GM21717 (cell line): ENCODE data around the gene RUNX2.
"Not testable (repeated sequence)": the region's sequence is repeated elsewhere in the genome, so short reads cannot be mapped to it uniquely, and the experiment has no call there.

Source experiments
- ATAC-seq: cut with Tn5 transposase; IDR thresholded peaks from one replicate; pipeline ENCODE4 v1.9.1; 2021; ENCODE audit warnings: mild to moderate bottlenecking, moderate library complexity; ENCODE audit not compliant: unreplicated experiment

RUNX2 gene

DNA sequence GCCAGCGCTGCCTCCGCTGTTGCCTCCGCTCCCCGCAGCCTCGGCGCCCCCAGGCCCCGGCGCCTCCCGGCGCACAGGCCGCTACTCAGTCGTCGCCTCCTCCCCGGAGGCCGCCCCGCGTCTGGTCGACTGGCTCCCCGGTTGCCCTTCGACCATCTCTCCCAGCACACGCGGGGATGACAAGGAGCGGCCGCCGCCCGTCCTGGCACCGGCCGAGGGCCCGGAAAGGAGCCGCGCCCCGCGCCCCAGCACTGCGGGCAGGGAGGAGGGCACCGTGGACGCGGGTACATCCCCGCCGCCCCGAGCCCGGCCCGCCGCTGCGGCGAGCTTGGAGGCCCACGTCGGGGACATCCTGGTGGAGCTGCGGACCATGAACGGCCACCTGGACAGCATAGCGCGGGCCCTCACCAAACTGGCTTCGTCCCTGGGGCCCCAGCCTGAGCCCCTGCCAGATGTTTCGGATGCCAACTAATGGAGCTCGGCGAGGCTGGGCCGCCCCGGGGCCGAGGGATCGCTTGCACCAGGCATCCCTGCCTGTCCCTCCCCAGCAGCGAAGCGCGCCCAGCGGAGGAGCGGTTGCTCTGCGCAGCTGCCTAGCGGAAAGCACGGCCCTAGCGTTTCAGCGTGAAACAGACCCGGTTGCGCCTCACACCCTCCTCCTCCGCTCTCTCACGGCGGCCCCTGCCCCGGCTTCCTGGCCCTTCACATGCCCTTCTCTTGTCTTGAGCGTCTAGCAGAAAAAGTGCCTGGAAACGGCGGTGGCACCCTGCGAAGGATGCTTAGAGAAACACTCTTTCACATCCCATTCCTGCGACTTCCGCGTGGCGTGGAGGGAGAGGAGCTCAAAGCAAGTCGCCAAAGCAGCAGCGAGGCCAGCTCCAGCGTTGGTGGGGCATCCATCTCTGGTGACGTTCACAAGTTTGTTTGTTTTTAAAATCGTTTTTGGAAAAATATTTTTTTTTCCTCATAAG lies 335.4 kb downstream of the RUNX2 start:
- ATAC-seq, result no peak

DNA sequence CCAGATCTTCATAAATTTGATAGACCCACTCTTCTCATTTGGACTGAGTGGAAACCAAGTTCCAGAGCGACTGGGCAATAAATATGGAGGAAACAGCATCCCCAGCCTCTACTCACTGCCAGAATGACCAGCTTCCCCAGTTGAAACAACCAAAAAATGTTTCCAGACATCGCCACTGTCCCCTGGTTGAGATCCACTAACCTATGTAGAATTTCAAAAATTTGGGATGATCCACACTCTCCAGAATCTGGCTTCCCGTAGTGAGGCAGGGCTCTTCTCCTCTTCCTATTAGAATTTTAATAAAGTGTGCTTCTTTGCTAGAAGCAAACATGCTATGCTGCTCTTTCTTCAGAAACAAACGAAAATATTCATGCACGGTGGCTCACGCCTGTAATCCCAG lies 336.6 kb downstream of the RUNX2 start:
- ATAC-seq, result no peak

DNA sequence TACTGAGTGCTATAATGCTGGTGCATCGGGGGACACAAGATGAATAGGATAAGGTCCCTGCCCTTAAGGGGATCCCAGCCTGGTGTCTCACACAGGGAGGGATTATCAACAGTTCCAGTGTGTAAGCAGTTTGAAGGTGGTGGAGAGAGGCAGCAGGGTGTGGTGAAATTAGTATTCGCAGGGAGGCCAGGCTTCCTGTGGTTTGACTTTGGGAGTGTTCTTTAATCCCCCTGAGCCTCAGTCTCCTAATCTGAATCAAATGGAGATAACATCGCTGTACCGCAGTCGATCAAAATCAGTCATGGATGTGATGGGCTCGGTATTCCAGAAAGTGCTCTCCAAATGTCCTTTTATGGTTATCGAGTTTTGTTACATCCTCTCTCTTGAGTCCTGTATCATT lies 337.7 kb downstream of the RUNX2 start:
- ATAC-seq, result no peak

DNA sequence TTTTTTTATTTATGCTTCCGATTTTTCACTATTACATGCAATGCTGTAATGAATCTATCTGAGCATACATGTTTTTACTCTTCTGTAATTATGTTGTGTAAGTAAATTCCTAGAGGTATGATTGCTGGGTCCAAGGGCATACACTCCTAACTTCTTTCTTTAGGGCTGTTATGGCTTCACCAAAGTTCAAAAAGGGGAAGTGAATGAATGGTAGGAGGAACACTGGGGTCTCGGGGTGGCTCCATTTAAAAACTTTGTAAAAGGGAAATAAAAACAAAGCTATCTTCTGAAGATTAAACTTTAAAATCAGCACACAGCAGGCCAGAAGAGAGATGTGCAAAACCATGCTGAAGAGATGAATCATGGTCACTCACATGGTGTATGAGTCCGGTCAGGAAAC lies 338.7 kb downstream of the RUNX2 start:
- ATAC-seq, result no peak

DNA sequence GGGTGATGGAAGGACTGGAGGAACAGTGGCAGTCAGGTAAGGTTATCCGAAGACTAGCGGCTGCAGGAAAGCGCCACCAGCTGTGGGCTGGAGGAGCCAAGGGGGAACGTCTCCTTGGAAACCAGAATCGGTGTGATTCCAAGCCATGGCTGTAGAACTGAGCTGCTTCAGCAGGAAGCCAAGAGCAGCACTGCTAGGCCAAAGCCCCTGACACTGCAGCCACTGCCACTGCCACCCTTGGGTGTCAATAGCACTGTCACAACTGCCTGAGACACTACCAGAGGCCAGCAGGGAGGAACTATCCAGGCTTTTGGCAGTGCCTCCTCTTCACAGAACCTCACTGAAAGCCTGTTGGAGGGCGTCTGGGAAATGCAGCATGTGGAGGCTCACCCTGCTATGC lies 339.2 kb downstream of the RUNX2 start:
- no peak for ATAC-seq

DNA sequence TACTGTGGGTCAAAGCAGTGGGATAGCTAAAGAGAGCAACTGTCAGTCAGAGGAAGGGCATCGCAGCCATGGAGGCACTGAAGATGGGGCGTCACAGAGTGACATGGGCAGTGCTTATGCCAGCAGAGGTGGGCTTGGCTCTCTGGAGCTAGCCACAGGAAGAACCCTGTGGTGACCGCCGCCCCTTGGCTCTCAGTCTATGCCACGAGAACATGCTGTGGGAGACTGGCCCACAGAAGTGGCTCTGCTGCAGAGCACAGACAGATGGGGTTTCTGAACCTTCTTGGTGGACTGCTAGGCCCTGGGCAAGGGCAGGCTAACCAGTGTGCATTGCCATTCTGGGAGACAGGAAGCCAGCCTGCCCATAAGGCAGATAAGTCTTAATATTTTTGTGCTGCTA lies 339.6 kb downstream of the RUNX2 start:
- ATAC-seq, result no peak

DNA sequence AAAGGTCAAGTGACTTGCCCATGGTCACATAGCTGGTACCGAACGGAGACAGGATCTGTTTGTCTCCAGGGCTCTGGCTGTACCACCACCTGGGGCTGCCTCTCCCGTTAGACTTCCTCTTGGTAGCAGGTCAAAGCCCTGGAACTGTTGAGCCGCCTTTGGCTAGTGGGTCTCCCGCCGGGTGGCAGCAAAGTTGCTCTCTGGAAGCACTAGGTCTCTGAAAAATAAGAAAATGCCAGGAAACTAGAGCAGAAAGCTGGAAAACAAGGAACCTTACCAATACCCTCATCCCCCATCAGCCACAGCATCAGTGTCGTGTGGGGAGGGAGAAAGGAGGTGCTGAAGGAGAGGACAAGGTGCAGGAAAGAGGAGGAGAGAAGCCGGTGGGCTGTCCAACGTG lies 340.6 kb downstream of the RUNX2 start:
- no peak for ATAC-seq

DNA sequence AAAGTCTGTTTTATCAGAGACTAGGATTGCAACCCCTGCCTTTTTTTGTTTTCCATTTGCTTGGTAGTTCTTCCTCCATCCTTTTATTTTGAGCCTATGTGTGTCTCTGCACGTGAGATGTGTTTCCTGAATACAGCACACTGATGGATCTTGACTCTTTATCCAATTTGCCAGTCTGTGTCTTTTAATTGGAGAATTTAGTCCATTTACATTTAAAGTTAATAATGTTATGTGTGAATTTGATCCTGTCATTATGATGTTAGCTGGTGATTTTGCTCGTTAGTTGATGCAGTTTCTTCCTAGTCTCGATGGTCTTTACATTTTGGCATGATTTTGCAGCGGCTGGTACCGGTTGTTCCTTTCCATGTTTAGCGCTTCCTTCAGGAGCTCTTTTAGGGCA lies 345.0 kb downstream of the RUNX2 start:
- not testable (repeated sequence) for ATAC-seq

DNA sequence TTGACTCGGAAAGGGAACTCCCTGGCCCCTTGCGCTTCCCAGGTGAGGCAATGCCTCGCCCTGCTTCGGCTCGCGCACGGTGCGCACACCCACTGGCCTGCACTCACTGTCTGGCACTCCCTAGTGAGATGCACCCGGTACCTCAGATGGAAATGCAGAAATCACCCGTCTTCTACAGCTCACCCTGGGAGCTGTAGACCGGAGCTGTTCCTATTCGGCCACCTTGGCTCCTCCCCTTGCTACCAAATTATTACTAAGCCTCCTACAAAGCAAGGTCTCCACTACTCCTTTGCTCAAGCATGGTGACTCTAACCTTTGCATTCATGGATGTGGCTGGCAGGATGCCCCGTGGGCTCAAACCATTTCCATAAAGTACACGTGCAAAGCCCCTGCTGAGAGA lies 347.0 kb downstream of the RUNX2 start:
- ATAC-seq, result not testable (repeated sequence)

DNA sequence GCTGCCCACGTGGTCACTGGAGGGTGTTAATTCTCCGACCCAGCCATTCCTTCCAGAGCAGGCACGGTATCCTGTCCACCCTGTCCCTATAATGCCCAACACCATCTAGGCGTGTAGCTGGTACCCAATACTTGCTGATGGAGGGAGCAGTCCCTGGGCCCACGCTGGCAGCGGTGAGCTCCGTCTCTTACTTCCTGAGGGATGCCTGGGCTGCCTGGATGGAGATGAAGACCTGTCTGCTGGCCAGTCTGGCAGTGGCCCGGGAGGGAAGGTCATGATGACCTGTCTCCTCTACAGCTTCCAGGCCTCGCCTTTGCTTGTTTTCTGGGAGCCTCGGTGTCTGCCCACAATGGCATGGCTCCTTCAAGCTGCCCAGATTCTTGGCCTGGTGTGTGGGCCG lies 347.5 kb downstream of the RUNX2 start:
- no peak for ATAC-seq

DNA sequence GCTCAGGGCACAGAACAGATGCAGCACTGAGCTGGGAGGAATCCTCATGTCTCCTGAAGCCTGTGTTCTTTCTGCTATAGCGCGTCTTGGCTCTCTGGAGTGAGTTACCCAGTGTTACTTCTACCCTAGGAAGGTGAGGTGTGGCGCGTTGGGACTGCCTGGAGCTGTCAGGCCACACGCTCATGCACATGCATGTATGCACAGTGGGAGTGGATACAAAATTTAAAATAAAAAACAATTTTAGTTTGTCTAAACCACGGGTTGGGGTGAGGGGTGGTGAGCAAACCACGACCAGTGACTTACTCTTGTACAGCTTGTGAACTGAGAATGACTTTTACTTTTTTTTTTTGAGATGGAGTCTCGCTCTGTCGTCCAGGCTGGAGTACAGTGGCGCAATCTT lies 348.2 kb downstream of the RUNX2 start:
- no peak for ATAC-seq

DNA sequence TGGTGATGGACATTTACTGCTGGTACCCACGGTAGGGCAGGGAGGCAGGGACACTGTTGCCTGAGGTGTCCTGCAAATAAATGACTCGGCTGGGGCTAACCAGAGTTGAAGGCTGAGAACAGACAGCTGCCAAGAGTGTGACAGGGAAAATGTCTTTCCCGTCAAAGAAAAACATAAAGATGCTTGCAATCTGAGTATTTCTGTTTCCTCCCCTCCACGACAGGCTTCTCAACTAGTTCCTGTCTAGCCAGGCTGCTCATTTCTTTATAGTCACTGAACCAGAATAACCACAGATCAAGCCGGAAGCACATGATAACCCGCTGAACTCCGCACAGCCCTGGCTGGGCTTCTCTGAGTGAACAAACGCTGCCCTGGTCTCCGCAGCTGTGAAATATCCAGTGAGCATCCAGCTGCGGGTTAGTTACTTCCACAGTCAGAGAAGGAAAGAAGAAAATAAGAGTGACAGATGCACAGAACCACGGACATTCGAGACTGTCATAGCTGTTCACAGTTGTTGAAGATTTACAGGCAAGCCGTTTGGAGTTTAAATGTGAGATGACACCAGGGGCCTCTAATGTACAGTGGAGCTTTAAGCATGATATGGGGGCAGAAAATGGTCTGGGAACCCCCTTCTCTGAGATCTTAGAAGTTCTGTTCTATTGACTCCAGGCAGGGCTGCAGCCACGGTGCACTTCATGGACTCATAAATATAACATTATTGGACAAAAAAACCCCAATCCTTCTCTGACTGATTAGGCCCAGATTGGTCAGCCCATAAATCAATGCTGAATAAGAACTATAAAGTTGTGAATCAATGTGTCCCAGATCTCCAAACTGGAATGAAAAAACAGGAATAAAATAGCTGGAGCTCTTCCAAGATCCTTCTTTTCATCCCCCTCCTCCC lies 349.5 kb downstream of the RUNX2 start:
- ATAC-seq, result peak; percentile 53

DNA sequence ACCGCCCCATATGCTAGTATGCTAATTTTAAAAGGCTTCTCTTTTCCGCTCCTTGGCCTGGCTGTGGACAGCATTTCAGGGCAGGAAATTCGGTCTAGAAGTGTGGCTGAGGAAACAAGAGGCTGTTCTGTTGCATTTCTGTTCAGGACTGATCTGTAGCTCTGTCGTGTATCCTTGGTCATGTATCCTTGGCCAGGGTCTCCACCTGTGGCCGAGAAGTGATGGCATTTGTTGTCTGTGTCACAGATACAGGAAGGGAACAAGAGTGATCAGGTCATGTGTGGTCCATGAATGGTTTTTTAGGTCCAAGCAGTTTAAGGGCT lies 350.1 kb downstream of the RUNX2 start:
- ATAC-seq, result no peak

DNA sequence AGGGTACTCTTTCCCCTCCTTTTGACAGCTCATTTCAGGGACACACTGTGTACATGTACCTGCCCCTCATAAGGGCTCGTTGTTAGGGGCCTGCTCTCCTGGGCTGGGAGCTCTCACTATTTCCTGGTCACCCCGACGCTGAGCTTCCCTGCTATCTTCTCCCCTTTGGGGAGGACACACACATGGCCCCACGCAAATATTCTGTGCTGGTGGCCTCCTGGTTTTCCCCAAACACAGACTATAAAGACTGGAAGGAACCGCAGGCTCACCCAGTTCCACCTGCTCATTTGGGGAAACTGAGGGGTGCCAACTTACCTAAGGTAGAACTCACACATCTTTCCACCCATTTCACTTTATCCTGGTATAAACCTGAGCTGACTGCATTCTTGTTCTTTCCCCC lies 351.0 kb downstream of the RUNX2 start:
- ATAC-seq, result no peak

DNA sequence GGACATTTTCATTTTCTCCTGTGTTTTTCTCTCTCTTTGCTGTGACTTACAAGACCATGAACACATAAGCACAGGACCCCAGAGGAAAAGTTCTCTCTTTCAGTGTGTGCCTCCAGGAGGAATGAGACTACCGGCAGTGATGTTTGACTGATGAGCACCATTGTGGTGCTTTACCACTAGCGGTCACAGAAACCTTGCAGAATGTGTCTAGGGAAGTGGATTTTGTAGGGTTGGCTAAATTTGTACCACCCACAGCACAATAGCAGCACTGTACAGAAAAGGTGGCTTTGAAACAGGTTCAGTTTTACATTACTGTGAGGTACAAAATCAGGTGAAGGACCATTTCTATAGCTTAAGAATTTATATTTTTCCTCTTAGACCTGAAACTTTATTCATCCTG lies 351.5 kb downstream of the RUNX2 start:
- ATAC-seq, result no peak

DNA sequence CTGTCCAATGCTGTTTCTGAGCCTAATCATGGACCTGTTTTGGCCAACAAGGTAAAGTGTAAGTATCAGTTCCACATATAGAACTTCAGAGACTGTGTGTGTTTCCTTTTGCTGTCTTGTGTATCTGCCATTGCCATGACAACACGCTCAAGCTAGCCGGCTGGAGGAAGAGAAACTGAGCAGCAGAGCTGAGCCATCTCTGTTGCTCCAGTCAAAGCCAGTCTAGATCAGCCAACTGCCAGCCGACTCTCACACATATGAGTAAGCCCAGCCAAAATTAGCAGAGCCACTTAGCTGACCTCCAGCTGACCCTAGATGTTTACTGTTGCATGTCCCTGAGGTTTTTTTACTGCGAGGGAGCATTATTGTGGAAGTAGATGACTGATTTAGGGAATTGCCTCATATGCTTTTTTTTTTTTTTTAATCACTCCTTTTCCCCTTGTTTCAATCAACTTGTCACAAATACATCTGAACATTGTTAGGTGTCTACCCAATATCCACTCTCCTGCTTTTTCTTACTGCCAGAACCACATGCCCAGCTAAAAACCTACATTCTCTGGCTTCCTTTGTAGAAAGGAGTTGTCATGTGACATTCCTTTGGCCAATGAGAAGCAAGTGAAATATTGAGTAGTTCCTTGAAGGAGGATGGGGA lies 353.9 kb downstream of the RUNX2 start:
- ATAC-seq, result peak; percentile 90

DNA sequence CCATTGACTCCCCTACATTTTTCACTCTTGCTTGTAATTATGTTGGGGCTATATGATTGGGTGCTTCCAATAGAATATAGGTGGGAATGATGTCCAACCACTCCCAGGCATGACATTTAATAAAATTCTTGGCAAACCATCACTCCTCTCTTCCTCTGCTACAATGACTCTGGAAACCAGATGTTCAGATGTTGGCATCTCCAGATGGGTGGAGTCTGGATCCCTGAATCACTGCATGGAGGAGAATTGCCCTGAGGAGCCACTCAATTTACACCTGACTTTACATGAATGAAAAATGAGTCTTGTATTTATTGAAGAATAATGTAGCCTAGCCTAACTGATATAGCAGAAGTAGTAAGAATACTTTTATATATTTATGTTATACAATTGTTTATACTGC lies 356.3 kb downstream of the RUNX2 start:
- ATAC-seq, result no peak

DNA sequence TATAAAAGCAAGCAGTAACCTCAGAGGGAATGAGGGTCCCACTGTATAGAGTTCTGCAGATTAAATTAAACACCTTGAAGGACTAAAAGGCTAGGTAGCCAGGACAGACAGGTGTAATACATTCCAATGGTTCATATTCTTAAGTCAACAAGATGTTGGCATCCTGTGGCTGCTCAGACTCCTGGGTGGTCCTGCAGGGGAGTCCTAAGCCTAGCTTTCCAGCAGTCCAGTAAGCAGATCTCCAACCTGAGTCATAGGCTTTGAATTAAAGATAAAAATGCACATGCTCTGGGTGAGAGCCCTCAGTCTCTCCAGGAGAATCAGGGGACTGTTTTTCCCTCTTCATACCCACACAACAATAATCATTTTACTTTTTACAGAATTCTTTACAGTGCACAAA lies 356.9 kb downstream of the RUNX2 start:
- no peak for ATAC-seq

DNA sequence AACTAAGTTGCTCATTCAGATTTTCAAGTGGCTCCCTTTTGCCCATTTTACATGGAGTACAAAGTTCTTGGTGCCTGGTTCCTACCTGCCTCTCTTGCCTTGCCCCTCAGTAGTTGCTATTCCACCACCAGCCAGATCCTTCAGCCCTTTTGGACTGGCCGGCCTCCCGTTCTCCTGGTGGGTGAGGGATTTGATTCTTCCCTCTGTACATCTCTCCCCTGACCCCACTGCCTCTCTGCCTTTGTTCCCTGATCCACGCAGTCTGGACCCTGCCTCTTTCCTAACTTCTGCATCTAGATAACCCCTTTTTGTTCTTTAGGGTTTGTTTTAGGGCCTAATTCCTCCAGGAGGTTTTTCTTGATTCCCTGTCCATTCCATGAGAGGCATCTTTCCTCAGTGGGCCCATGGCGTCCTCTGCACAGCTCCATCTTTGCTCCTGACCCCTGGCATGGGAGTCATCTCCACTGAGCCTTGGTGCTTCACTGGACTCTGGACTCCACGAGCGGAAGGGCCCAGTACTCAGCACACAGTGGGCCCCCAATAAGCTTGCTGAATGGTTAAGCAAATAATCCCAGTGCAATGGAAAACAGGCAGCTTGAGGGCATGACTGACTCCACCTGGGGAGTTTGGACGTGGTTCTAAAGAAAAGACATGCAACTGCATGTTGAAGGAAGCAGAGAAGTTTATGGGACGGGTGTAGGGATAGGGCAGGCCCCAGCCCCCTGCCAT lies 358.9 kb downstream of the RUNX2 start:
- no peak for ATAC-seq

DNA sequence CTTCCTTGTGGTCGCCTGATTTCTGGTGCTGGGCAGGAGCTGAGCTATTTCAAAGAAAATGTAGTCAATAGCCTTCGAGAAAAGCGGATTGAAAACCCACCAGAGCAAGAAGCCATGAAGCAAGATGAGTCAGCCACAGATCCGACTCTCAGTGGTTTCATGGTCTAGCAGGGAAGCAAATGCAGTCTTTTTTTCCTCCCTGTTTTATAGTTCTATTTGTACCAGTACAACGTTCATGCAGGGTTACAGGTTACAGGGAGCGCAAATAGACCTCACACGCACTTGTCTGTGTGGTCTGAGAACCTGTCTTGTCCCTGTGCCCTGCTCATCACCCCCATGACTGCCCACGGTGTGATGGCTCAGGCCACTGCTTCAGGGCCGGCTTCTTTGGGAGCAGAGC lies 359.4 kb downstream of the RUNX2 start:
- ATAC-seq, result peak; percentile 85

DNA sequence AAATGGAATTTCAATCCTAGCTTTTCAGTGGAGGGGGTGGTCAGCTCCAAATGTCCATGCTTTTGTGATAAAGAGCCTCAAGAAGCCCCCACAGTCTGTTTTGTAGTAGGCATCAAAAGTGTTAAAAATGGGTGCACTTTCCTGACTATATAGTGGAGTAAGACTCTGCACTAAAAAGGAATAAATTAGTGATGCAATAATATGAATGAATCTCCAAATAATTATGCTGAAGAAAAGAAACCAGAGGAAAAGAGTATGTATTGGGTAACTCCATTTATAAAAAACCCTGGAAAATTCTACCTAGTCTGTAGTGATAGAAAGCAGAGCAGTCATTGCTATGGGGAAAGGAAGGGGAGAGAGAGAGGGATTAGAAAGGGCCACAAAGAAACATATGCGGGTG lies 360.1 kb downstream of the RUNX2 start:
- ATAC-seq, result no peak
